NCI-H460 (cell line): ENCODE results near the gene ASAP3. TPM values are rescaled to one million over a fixed set of nuclear protein-coding genes. Genes with fewer than 3 reads are reported as not detected.
"Not testable (repeated sequence)": the region's sequence is repeated elsewhere in the genome, so short reads cannot be mapped to it uniquely, and the experiment has no call there.

Source experiments
- DNase-seq: peaks from one replicate; pipeline ENCODE4 v3.0.0-alpha.2; 2016; ENCODE audit warnings: low read depth; ENCODE audit errors: extremely low read depth
- total RNA-seq: library from RNA; depleted of rRNA; stranded (reverse); fragments of >200 nt; shearing (Covaris generic); gene quantifications from 2 replicates; pipeline ENCODE4 v1.2.3, GENCODE V29; 2014; rRNA removed

Gene ASAP3
- total RNA-seq, 1 experiment from 2014 or later, result 8.3 TPM

GRCh38 chr1:23380236-23380635, 103.7 kb downstream of the ASAP3 start:
- DNase-seq, result not testable (repeated sequence)

Other genes starting within 250 kb of the ASAP3 start
- gene HNRNPR, start 139.9 kb downstream of the ASAP3 start, total RNA-seq, result 115 and 128 TPM in 2 replicates
- 5.5 and 5.9 TPM in 2 replicates for gene ZNF436, start 114.3 kb downstream of the ASAP3 start, total RNA-seq
- gene TCEA3, start 59.4 kb downstream of the ASAP3 start, total RNA-seq, result 0.20 and 0.27 TPM in 2 replicates
- gene E2F2, start 47.1 kb upstream of the ASAP3 start, total RNA-seq, result 3.4 and 3.9 TPM in 2 replicates
- gene ID3, start 75.3 kb upstream of the ASAP3 start, total RNA-seq, result 53.6 and 68.8 TPM in 2 replicates
- gene RPL11, start 207.6 kb upstream of the ASAP3 start, total RNA-seq, result 2,020 and 2,371 TPM in 2 replicates